GM21360 (cell line): Measurements from ENCODE around the gene PTTG1.
"Not testable (repeated sequence)": the region's sequence is repeated elsewhere in the genome, so short reads cannot be mapped to it uniquely, and the experiment has no call there.

Experiments
- ATAC-seq: cut with Tn5 transposase; IDR thresholded peaks from one replicate; pipeline ENCODE4 v1.9.1; 2021; ENCODE audit warnings: mild to moderate bottlenecking, moderate library complexity; ENCODE audit not compliant: unreplicated experiment

The PTTG1 gene

DNA sequence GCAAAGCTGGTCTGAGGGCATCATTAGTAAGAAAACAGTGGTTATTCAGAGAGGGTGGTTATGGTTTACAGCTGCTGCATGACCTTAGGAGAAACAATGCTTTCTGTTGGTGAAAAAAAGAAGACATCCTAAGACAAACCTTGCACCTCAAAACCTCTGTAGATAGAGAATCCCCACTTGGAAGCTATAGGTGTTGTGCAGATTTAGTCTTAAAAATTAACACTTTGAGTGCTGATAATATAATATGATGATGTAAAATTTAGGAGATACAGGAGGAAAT, 1.4 kb upstream of the PTTG1 start:
- ATAC-seq: no peak

DNA sequence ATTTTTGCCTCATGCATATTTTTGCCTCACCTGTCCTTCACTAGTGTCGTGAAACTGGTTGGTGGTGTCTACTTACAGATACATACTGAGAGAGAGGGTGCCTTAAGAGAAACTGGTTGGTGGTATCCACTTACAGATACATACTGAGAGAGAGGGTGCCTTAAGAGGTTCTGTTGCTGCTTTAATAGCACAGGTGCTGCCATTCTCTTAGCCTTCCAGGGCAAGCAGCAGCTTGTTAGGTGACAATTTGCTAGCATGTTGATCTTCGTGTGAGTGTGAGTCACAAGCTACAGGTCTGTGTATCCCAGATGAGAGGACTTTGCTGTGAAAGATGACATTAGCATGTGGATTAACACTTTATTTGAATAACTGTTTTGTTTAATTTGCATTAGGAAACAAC, 1.4 kb downstream of the PTTG1 start:
- ATAC-seq: no peak

DNA sequence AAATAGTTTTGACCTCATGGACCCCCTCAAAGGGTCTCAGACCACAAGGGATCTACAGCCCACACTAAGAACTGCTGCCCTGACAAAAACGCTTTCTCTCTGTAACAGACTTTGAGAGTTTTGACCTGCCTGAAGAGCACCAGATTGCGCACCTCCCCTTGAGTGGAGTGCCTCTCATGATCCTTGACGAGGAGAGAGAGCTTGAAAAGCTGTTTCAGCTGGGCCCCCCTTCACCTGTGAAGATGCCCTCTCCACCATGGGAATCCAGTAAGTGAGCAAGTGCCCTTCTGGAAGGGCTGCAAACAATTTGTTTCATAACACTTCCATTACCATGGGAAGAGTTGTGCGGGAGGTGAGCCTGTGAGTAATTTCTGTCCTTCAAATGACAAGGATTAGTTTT, 6.0 kb downstream of the PTTG1 start:
- ATAC-seq: no peak

DNA sequence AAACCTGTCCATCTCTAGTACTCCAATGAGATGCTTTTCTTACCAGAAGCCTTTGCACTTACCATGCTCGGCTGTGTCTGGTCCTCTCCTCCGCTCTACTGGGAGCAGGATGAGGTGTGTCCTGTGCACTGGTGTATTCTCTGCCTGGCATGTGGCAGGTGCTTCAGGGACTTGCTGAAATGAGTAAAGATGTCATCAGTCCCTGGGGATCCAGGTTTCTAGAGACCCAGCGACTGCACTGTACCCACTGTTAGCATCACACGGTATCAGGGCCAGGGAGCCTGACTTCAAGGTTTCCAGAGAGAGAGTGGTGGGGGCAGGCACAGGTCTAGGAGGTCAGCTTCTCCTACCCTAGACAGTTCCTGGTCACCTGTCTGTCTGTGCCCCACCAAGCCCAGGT, 10.5 kb downstream of the PTTG1 start:
- no peak for ATAC-seq

DNA sequence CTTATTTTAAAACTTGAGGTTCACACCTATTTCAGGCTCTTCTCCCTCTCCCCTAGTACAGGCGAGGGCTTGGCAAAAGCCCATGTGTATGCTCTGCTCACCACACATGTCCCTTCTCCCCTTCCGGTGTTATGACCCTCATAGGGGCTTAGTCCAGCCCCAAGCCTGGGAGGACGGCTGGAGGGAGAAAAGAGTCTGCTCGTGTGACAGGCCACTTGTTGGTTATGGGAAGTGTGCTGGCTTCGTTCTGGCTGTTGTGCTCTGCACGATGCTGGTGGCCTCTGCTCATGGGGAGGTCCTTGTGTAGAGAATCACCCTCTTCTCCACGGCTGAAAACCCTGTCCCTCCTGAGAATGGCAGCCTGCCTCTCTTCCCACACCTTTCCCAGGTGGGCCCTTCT, 11.1 kb downstream of the PTTG1 start:
- ATAC-seq: no peak

DNA sequence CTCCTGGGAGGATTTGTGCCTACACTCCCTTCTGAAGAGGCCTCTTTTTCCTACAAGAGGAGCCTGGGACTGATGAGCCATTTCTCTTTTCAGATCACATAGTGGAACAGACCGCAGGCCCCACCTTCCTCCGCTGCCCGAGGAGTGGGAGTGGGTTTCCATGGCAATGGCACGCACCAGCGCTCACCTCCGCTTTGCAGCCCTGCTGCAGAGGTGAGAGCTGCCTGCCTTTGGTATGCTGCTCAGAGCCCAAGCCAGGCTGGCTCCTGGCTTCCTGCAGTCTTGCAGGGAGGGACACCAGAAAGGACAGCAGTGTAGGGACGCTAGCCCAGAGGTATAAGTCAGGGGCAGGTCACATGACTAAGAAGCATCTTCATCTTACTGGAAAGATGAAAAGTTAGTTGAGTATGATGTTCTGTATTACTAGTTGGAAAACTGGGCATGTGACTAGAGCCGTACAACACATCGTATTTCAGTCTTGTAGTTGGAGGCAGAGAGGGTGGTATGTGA, 12.4 kb downstream of the PTTG1 start:
- ATAC-seq: peak; percentile 85

DNA sequence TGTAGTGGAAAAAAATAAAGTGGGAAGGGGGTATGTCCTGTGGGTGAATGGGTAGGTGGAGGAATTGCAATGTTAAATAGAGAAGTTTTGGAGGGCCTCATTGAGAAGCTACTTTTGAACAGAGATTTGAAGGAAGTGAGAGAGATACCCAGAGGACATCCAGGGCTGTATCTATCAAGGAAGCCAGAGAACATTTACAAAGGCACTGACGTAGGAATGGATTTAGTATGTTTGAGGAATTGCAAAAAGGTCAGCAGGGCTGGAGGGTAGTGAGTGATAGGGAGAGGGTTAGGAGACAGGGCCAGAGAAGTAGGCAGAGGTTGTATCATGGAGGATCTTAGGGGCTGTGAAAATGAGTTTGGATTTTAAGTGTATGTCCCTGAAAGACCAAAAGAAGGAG, 13.9 kb downstream of the PTTG1 start:
- no peak for ATAC-seq

DNA sequence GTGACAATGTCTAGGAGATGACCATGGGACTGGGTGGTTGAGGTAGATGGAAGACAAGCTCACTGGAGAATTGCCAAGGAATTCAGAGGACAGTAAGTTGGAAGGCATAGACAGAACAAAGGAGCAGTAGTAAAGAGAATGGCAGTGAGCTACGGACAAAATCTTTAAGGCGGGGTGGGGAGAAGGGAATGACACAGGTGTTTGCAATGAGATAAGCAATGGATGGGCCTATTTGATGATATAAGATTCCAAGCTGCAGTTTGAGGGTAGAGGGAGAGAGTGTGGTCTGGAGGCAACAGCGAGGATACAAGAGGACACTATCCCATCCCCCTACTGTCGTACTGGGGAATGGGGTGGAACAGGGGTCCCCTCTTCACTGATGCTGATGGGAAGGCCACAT, 14.4 kb downstream of the PTTG1 start:
- no peak for ATAC-seq

DNA sequence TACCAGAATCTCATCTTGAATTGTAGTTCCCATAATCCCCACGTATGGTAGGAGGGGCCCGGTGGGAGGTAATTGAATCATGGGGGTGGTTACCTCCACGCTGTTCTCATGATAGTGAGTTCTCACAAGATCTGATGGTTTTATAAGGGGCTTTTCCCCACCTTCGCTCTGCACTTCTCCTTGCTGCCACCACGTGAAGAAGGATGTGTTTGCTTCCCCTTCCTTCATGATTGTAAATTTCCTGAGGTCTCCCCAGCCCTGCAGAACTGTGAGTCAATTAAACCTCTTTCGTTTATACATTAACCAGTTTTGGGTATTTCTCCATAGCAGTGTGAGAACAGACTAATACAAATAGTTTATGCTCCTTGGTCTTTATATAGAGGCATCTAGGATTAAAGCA, 15.0 kb downstream of the PTTG1 start:
- not testable (repeated sequence) for ATAC-seq

DNA sequence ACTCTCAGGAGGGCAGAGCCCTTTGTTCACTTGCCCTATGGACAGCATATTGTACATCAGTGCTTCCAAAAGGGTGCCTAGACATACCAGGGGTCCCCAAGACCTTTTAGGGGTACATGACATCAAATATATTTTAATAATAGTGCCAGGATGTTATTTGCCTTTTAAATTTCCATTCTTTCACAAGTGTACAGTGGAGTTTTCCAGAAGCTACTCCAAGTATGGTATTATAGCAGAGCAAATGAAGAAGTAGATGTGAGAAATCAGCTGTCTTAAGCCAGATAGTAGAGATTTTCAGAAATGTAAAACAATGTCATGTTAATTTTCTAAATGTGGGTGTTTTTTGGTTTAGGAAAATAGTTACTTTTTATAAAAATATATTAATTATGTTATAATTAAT, 15.6 kb downstream of the PTTG1 start:
- ATAC-seq: no peak

DNA sequence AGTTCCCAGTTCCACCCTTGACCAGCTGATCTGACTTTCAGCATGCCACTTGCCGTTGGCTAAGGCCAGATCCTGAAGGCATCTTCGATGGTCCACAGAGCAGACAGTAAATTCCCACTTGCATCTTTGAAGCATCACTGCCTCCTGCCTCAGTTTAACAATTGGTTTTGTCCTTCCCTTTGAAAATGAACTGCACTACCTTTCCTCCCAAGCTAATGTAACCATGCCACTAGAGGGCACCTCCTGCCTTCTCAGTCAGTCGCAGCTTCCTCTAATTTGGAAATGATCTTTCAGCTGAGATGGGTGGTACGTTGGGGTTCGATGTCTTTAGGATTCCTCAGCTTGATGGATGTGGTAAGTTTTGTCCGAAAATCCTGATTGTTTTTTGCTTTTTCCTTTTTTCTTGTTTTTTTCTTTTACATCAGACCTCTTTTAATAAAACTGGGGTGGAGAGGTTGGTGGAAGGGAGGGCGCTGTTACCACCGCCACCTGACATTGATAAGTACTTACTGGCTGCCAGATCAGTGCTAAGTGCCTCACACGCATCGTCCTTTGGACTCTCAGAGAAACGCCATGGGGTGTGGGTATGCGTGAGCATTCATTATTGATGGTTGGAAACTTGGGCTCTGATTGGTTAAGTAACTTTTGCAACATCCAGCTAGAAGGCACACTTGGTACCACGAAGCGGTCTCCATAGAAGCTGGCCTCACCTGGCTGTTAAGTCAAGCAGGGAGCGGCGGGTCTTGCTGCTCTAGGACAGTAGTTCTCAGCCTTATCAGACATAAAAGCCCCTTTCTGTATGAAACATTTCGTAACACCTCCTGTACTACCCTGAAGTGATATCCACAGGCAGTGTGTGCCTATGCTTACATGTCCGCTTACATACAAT, 16.9 kb downstream of the PTTG1 start:
- peak; percentile 22 for ATAC-seq

DNA sequence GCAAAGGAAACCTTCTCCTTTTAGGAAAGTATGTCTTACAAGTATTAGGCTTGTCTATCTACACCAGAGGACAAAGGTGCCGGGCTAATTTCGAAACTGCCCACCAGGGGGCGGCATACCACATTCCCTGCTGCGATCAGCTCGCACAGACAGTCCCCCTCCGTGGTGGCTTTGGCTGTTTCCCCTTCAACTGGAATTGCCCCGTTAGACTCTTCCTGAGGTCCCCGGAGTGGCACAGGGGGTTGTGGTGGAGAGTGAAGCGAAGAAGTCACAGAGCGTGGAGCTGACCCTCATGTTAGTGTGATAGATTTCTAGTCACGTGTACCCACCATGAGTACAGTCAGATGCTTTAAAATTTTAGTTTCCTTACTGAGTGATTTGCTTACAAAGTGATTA, 17.5 kb downstream of the PTTG1 start:
- peak; percentile 42 for ATAC-seq

DNA sequence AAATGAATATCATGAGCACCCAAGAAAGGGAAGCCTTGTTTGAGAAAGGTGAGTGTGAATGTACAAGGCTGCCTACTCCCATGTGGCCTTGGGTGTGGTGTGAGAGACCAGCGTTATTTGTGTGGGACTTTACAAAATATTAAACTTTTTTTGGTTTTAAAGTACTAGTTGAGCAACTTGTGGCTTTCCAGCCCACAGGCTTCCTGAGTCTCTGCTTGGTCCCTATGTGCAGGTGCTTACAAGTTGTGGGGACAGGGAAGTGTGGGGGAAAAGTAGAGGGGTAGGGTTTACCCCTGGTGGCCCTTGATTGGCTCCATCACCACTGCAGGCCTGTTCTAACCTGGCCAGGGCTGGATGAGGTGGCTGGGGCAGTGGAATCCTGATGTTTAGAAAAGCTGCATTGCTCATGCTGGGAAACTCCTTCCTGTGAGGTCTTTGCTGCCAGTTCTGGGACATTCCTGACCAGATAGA, 19.7 kb downstream of the PTTG1 start:
- no peak for ATAC-seq

DNA sequence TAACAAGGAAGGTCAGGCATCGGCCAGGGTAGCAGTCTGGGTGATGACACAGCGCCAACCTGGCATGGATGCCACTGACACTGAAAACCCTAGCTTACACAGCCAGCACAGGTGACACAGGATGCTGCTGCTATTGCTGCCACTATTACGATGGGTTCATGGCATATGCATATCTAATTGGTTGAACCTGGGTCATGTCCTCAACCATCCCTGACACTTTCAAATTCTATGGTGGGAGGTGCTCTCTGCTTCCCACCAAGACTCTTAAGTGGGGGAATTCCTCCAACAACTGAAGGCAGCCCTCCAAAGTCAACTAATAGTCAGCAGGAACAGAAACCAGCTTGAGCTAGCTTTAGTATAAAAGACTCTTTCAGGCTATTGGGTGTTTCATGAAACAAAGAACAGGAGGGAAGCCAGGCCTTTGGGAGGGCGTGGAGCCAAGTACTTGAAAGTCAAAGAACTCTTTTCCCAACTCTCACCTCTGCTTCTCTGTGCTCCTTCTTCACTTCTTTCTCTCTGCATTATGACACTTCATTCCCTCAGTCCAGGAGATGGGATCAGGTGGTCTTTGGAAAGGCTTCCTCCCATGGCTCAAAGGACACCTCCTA, 21.3 kb downstream of the PTTG1 start:
- ATAC-seq: peak; percentile 34

DNA sequence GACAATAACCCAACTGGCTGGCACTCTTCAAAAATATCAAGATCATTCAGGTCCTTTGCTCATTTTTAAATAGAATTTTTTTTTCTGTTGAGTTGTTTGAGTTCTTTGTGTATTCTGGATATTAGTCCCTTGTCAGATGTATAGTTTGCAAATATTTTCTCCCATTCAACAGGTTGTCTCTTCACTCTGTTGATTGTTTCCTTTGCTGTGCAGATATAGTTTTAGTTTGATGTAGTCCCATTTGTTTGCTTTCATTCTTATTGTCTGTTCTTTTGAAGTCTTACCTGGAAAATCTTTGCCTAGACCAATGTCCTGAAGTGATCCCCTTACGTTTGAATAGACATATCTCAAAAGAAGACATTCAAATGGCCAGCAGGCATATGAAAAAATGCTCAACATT, 22.8 kb downstream of the PTTG1 start:
- ATAC-seq: no peak

DNA sequence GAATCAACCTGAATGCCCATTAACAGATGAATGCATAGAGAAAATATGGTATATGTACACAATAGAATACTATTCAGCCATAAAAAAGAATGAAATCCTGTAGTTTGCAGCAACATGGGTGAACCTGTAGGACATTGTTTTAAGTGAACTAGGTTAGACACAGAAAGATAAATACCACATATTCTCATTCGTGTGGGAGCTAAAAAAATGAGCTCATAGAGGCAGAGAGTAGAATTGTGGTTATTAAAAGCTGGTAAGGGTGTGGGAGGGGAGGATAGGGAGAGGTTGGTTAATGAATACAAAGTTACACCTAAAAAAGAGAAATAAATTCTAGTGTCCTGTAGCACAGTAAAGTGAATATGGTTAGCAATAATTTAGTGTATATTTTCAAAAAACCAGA, 23.5 kb downstream of the PTTG1 start:
- ATAC-seq: no peak

DNA sequence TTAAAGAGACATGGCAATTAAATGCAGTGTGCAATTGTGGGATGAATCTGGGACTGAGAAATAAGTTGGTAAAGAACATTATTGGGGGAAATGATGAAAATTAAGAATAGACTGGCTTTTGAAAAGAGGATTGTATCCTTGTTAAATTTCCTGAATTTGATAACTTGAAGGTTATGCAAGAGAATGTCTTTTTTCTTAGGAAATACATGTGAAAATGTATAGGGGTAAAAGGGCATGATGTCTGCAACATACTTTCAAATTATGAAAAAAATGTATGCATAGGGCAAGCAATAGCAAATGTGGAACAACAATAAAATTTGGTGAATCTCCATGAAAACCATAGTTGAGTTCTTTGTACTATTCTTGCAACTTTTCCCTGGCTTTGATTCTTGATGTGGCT, 24.1 kb downstream of the PTTG1 start:
- ATAC-seq: no peak

DNA sequence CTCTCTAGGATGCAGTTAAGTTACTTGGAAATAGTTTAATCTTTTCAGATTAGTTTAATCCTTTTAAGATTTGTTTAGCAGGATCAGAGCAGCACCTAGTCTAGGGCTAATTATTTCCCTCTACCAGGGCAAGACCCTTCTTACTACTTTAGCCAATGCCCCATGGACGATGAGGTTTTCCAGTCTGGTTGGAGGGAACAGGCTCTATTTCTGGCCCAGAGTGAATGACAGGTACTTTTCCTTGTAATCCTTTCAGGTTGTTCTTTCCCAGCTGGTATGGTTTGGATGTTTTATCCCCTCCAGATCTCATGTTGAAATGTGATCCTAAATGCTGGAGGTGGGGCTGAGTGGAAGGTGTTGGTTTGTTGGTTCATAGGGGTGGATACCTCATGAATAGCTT, 27.2 kb downstream of the PTTG1 start:
- no peak for ATAC-seq

DNA sequence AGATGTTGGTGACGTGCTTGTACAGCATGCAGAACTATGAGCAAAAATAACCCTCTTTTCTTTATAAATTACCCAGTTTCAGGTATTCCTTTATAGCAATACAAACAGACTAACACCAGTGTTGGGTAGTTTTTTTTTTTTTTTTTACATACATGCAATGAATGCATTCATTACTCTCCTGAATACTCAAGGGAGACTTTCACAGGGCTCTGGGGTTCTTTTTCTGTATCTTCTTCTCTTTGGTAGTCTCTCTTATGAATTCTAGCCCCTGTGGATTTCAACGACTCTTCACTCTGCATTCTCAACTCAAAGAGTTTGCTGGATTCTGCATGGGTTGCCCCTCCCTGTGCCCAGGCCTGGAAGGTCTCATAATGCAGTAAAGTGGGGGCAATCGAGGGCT, 27.8 kb downstream of the PTTG1 start:
- no peak for ATAC-seq

DNA sequence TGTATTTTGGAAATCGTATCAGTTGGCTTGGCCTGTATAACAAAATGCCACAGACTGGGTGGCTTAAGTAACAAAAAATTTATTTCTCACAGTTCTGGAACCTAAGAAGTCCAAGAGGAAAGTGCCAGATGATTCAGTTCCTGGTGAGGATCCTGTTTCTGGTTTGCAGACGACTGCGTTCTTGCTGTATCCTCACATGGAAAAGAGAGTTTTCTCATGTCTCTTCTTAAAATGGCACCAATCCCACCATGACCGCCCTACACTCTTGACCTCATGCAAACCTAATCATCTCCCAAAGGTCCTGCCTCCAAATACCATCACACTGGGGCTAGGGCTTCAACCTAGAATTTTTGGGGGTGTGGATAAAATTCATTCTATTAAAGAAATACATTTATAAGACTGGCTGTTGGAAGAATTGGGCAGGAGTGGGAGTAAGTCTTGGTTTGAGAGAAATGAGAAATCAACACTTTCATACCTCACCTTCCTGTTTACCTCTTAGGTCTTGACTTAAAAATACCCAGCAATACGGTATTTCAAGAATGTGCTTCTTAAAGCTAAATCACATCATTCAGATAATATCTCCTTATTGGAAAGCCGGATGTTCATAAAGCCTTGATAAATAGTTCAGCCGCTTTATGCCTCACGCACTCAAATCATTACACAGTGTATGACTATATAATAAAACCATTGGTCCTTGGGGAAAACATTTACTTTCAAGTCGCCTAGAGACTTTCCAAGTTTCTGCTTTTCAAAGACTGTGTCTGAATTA, 28.7 kb downstream of the PTTG1 start:
- peak; percentile 53 for ATAC-seq

DNA sequence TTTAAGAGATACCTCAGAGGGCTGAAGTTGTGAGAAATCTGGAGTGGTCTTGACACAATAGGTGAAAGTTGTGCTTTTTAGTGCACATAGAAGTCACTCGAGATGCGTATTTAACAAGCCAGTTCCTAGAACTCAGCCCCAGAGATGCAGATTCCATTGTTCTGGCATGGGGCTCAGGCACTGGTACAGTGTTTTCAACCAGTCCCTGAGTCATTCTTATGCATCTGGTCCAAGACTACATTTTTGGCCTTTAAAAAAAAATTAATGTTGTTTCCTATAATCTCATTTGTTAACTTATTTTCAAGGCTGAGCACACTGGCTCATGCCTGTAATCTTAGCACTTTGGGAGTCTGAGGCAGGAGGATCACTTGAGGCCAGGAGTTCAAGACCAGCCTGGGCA, 29.6 kb downstream of the PTTG1 start:
- ATAC-seq: no peak

DNA sequence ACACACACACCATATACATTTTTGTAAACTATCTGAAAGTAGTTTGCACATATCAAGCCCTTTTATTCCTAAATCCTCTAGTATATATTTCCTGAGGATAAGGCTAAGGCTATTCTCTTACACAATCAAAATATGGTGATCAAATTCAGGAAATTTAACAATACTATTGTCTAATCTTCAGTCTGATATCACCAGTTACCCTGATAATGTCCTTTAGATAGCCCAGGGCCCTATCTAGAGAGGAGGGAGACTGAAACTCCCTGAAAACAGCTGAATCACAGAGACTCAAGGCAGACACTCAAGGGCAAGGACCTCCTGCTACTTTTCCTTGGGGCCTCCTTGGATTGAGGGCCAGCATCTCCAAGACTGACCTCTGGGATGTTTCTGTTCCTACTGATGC, 30.4 kb downstream of the PTTG1 start:
- no peak for ATAC-seq
